Body of pancreas (tissue), 4 donors: ENCODE results near the gene CDX2.

Experiments used
- CTCF ChIP-seq, 7 experiments: fragments of 450-650 bp in 4 of 7; fragments of 200-600 bp in 3 of 7; sonication (generic) in 3 of 7; IDR thresholded peaks; one replicate each; pipeline ENCODE4 v1.5.1; 2016 to 2019; ENCODE audit warnings: antibody characterized with exemption in 7 of 7
- POLR2A ChIP-seq, 3 donors: fragments of 450-650 bp; IDR thresholded peaks; one replicate each; pipeline ENCODE4 v1.6.1; 2016; ENCODE audit warnings: antibody characterized with exemption in 3 of 3, mild to moderate bottlenecking in 2 of 3

DNA sequence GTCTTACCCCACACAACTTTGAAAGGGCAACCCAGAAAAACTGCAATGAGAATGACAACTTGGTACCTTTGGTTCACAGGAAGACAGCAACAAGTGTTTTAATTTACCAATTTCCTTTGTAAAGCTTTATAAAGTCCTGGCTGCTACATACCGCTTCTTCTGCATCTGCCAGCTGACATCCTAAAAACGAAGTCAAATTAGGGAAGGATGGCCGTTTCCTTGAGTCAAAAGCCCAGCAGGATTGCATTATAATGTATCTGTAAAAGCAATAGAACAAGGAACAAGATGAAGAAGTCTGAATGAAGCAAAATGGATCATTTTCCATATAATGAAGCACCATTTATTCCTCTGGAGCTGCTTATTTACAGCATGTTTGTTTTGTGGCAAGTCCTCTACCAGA, 45.2 kb upstream of the CDX2 start:
- no peak for TF ChIP-seq CTCF (IDR thresholded peaks at IDR 0.05)
- TF ChIP-seq POLR2A (IDR thresholded peaks at IDR 0.05): no peak
